Osteoblast (primary cell): ENCODE data around the gene IGFL2. TPM values are rescaled to one million over a fixed set of nuclear protein-coding genes. Genes with fewer than 3 reads are reported as not detected.
"Not testable (repeated sequence)": the region's sequence is repeated elsewhere in the genome, so short reads cannot be mapped to it uniquely, and the experiment has no call there.

Experiments used
- DNase-seq: peaks from one replicate; pipeline ENCODE4 v3.0.0; 2011; ENCODE audit warnings: low spot score, mixed read lengths; ENCODE audit not compliant: insufficient read length; ENCODE audit errors: missing footprints
- H2AFZ ChIP-seq: 2 replicates; pipeline ENCODE4 v1.6.0; 2011; ENCODE audit warnings: mild to moderate bottlenecking, low read length
- H3K27ac ChIP-seq: 2 replicates; pipeline ENCODE4 v1.5.1; 2011; ENCODE audit warnings: mild to moderate bottlenecking, low read depth, low read length, moderate library complexity
- H3K27me3 ChIP-seq: 2 replicates; pipeline ENCODE4 v1.6.0; 2012; ENCODE audit warnings: mild to moderate bottlenecking, control low read depth, inconsistent platforms, low read length, moderate library complexity; ENCODE audit not compliant: insufficient read depth
- H3K36me3 ChIP-seq: 2 replicates; pipeline ENCODE4 v1.5.1; 2011; ENCODE audit warnings: mild to moderate bottlenecking, low read length, control low read depth, moderate library complexity; ENCODE audit not compliant: insufficient read depth
- H3K4me1 ChIP-seq: 2 replicates; pipeline ENCODE4 v1.5.1; 2011; ENCODE audit warnings: mild to moderate bottlenecking, low read length, control low read depth, moderate library complexity; ENCODE audit not compliant: insufficient read depth
- H3K4me2 ChIP-seq: 2 replicates; pipeline ENCODE4 v1.6.0; 2011; ENCODE audit warnings: mild to moderate bottlenecking, low read length; ENCODE audit not compliant: insufficient read depth
- H3K4me3 ChIP-seq: fragments of 200-600 bp; sonication (generic); 3 replicates; pipeline ENCODE4 v1.5.1; 2012; ENCODE audit warnings: mild to moderate bottlenecking, low read length, inconsistent platforms; ENCODE audit not compliant: insufficient read depth
- H3K79me2 ChIP-seq: 2 replicates; pipeline ENCODE4 v1.6.0; 2012; ENCODE audit warnings: mild to moderate bottlenecking, low read length, control low read depth, inconsistent platforms; ENCODE audit not compliant: insufficient read depth
- H3K9me3 ChIP-seq: 2 replicates; pipeline ENCODE4 v1.5.1; 2011; ENCODE audit warnings: low read depth, low read length, control low read depth
- H4K20me1 ChIP-seq: 2 replicates; pipeline ENCODE4 v1.6.0; 2012; ENCODE audit warnings: mild to moderate bottlenecking, low read length, control low read depth; ENCODE audit not compliant: insufficient read depth
- CTCF ChIP-seq: IDR thresholded peaks from 2 replicates; pipeline ENCODE4 v1.5.1; 2011; ENCODE audit warnings: mild to moderate bottlenecking, low read depth, low read length, moderate library complexity; ENCODE audit errors: extremely low read depth
- total RNA-seq: library from RNA; depleted of rRNA; stranded (reverse); fragments of >200 nt; gene quantifications from 2 replicates; pipeline ENCODE4 v1.2.3, GENCODE V29; 2012

IGFL2 gene
- total RNA-seq, 1 donor = not detected

GRCh38 chr19:46189971-46190888, 42.2 kb downstream of the IGFL2 start:
- Histone ChIP-seq H3K4me2 (no peak overlapping the region), H3K4me1 (peaks cover 19% of the 10 kb centered on the region), H3K79me2 (no peaks in the 10 kb centered on the region), H3K9me3 (no peaks in the 10 kb centered on the region), H4K20me1 (no peaks in the 10 kb centered on the region), H3K27me3 (peaks cover 57% of the 10 kb centered on the region), H2AFZ (no peak overlapping the region), H3K4me3 (no peak overlapping the region), H3K36me3 (no peaks in the 10 kb centered on the region), H3K27ac (no peak overlapping the region)
- no peak for DNase-seq
- TF ChIP-seq CTCF = no peak

- no peaks in the 10 kb centered on the region for H4K20me1 ChIP-seq
- H3K9me3 ChIP-seq = no peaks in the 10 kb centered on the region
- no peak for DNase-seq
- H3K36me3 ChIP-seq = no peaks in the 10 kb centered on the region
- no peaks in the 10 kb centered on the region for H3K79me2 ChIP-seq
- H3K4me2 ChIP-seq = no peak overlapping the region
- no peak overlapping the region for H3K4me3 ChIP-seq
- TF ChIP-seq CTCF = no peak
- H3K27ac ChIP-seq = no peak overlapping the region
- peaks cover 13% of the 10 kb centered on the region for H3K4me1 ChIP-seq
- peaks cover 65% of the 10 kb centered on the region for H3K27me3 ChIP-seq
- no peak overlapping the region for H2AFZ ChIP-seq
Observed at GRCh38 chr19:46191356-46191755, 43.3 kb downstream of the IGFL2 start.

- H3K79me2 ChIP-seq = no peaks in the 10 kb centered on the region
- no peak for DNase-seq
- peaks cover 71% of the 10 kb centered on the region for H3K27me3 ChIP-seq
- no peak overlapping the region for H3K4me3 ChIP-seq
- TF ChIP-seq CTCF = no peak
- peaks cover 13% of the 10 kb centered on the region for H3K4me1 ChIP-seq
- no peak overlapping the region for H2AFZ ChIP-seq
- H3K9me3 ChIP-seq = no peaks in the 10 kb centered on the region
- no peaks in the 10 kb centered on the region for H3K36me3 ChIP-seq
- H3K4me2 ChIP-seq = no peak overlapping the region
- no peaks in the 10 kb centered on the region for H4K20me1 ChIP-seq
- no peak overlapping the region for H3K27ac ChIP-seq
Observed at GRCh38 chr19:46191972-46192371, 43.9 kb downstream of the IGFL2 start.

GRCh38 chr19:46192626-46192991, 44.6 kb downstream of the IGFL2 start:
- H3K9me3 ChIP-seq, H3K4me3 ChIP-seq, DNase-seq, H3K79me2 ChIP-seq, H3K36me3 ChIP-seq, H4K20me1 ChIP-seq, H3K27ac ChIP-seq, H2AFZ ChIP-seq: not testable (repeated sequence)
- peak overlapping the region; percentile 63 for H3K4me2 ChIP-seq
- H3K4me1 ChIP-seq = peaks cover 13% of the 10 kb centered on the region
- peaks cover 75% of the 10 kb centered on the region for H3K27me3 ChIP-seq
